Measurements from ENCODE around the gene RBX1.
"Not testable (repeated sequence)": the region's sequence is repeated elsewhere in the genome, so short reads cannot be mapped to it uniquely, and the experiment has no call there.

The RBX1 gene

GRCh38 chr22:40967111-40967760 is 16.1 kb downstream of the RBX1 start:
- no peak for DNase-seq (ENCODE audit: extremely low read depth in 1 of 2, low read depth in 1 of 2)

DNA sequence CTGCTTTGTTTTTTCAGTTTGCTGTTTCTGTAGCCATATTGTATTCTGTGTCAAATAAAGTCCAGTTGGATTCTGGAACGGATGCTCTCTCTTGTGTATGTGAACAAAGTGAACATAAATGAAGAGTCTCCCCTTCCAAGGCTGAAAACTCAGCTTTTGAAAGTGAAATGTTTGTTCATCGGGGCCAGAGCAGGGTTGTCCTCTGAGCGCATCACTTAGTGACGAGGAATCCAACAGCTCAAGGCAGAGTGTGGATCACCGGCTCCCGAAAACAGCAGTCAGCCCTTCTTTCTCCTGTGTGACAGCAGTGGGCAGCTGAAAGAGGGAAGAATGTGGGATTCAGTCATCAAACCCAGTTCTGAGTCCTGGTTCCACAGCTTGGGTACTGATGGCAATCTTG is 21.4 kb downstream of the RBX1 start:
- DNase-seq (ENCODE audit: extremely low read depth in 1 of 2, low read depth in 1 of 2): no peak

GRCh38 chr22:40973144-40973543 is 22.0 kb downstream of the RBX1 start:
- DNase-seq (ENCODE audit: extremely low read depth in 1 of 2, low read depth in 1 of 2): no peak

DNA sequence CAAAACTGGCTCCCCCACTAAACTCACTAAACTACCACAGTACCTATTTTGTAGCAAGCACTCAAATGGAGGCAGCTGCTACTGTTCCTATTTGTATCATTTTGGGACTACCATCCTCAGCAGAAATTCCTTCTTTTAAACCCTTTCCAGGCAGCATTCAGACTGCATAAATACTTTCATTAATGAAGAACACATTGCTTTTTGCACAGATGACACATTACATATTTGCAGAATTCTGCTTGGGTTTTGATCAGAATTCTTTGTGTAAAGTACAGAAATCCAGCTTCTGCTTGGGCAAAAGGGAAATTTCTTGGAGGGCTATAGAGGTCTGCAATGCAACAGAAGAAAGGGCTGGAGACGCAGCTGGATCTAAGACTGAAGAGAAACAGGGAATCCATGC is 24.2 kb downstream of the RBX1 start:
- DNase-seq (ENCODE audit: extremely low read depth in 1 of 2, low read depth in 1 of 2): no peak

GRCh38 chr22:40976866-40977700 is 25.9 kb downstream of the RBX1 start:
- DNase-seq (ENCODE audit: extremely low read depth in 1 of 2, low read depth in 1 of 2): no peak

DNA sequence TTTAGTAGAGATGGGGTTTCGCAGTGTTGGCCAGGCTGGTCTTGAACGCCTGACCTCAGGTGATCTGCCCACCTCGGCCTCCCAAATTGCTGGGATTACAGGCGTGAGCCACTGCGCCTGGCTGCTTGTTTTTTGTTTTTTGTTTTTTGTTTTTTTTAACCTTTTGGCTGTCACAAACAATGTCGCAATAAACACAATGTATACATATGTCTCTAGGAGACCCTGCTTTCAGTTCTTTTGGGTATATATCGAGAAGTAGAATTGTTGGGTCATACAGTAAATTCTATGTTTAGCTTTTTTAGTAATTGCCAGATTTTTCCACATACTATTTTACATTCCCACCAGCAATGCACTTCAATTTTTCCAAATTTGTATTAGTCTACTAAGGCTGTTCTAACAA is 28.0 kb downstream of the RBX1 start:
- no peak for DNase-seq (ENCODE audit: extremely low read depth in 1 of 2, low read depth in 1 of 2)

GRCh38 chr22:40979871-40980270 is 28.7 kb downstream of the RBX1 start:
- no peak for DNase-seq (ENCODE audit: extremely low read depth in 1 of 2, low read depth in 1 of 2)

GRCh38 chr22:40982482-40983385 is 31.6 kb downstream of the RBX1 start:
- no peak for DNase-seq (ENCODE audit: extremely low read depth in 1 of 2, low read depth in 1 of 2)

DNA sequence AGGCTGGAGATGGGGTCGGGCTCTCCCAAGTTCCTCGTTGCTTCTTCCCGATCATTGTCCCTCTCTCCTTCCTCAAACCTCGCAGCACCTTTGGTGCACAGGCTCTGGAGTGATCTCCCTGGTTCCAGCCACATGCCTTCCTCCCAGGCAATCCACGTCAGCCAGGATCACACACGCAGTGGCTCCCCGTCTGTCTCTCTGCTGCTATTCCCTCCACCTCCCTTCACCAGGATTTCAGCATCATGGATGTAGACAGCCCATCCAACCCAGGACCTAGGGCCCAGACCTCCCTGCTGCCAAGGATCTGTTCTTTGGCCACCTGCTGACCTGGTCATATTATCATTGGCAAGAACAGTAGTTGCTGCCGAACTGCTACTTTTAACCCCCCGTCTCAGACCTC is 40.1 kb downstream of the RBX1 start:
- DNase-seq (ENCODE audit: extremely low read depth in 1 of 2, low read depth in 1 of 2): no peak

- DNase-seq (ENCODE audit: extremely low read depth in 1 of 2, low read depth in 1 of 2): no peak
Observed at GRCh38 chr22:40995821-40996220, 44.6 kb downstream of the RBX1 start.

DNA sequence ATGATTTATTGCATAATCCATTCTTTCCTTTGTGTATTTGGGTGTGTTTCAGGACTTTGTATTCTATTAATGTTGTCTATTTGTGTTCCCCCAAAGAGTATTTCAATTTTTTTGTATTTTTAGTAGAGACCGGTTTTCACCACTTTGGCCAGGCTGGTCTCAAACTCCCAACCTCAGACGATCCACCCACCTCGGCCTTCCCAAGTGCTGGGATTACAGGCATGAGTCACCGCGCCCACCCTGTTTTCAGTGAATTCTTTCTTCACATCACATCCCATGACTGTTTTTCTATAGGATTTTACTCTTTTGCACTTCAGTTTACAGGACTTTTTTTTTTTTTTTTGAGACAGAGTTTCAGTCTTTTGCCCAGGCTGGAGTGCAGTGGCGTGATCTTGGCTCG is 46.3 kb downstream of the RBX1 start:
- no peak for DNase-seq (ENCODE audit: extremely low read depth in 1 of 2, low read depth in 1 of 2)

DNA sequence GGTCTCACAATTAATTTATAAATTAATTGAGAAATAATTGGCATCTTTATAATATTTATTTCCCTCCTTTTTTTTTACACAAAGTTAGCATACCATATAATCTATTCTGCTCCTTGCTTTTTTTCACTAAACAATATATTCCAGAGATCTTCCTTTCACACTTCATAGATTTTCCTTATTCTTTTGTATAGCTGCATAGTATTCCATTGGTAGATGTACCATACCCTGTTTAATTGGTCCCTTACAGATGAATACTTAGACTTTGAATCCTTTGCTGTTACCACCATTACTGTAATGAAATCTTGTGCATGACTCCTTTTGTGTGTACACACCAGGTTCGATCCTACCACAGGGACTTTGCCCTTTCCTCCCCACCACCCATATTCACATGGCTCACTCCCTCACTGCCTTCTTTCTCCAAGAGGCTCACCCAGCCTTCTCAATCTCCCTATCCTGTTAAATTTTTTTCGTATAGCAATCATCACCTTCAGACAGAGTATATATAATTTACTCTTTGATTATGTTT is 48.9 kb downstream of the RBX1 start:
- DNase-seq (ENCODE audit: extremely low read depth in 1 of 2, low read depth in 1 of 2): no peak

DNA sequence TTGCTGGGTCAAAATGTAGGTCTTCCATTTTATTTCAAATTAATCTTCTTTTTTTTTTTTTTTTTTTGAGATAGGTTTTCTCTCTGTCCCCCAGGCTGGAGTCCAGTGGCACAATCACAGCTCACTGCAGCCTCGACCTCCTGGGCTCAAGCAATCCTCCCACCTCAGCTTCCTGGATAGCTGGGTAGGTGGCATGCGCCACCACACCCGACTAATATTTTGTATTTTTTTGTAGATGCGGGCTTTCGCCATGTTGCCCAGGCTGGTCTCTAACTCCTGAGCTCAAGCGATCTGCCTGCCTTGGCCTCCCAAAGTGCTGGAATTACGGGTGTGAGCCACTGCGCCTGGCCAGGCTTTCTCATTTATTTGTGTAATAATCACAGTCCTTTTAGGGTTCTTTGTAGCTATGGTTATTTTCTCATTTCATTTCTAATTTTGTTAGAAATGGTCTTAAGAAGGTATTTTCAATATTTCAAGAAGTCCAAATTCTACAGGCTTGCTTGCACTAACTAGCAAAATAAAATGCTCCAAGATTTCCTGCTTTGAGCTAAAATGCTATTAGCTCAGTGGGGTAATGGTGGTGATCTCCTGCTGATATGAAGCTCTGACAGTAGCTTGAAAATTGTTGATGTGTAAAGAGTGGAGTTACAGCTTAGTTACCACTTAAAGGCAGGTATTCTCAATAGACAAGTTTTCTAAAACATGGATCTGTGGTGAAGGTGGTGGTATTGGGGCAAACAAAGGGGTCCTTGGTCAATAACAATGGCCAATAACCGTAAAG is 50.0 kb downstream of the RBX1 start:
- DNase-seq (ENCODE audit: extremely low read depth in 1 of 2, low read depth in 1 of 2): no peak

- DNase-seq (ENCODE audit: extremely low read depth in 1 of 2, low read depth in 1 of 2): no peak
Observed at GRCh38 chr22:41001722-41002122, 50.5 kb downstream of the RBX1 start.

DNA sequence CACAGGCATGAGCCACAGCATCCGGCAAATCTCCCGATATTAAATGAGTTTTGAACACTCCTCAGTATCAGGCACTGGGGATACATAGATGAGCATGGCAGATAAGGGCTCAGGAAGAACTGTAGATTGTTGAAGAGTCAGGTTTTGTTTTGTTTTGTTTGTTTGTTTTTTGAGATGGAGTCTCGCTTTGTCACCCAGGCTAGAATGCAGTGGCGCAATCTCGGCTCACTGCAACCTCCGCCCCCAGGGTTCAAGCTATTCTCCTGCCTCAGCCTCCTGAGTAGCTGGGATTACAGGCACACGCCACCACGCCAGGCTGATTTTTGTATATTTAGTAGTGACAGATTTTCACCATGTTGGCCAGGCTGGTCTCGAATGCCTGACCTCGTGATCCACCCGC is 51.2 kb downstream of the RBX1 start:
- DNase-seq (ENCODE audit: extremely low read depth in 1 of 2, low read depth in 1 of 2): not testable (repeated sequence)

DNA sequence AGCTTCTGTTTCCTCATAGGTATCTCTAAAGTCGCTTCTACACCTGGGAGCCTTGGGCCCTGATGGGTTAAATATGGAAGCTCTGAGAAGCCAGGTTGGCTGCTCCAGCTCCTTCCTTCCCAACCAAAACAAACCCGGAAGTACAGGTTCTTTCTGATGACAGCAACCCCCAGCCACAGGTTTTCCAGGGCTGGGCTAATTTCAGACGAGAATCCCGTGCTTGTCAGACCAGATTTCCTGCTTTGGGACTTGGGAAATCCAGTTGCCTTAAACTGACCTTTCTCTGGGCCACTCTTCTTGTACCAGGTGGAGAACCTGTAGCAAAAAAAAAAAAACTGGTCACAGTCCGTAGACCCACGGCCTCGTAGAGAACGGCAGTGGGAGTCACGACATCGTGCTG is 51.9 kb downstream of the RBX1 start:
- DNase-seq (ENCODE audit: extremely low read depth in 1 of 2, low read depth in 1 of 2): no peak

- no peak for DNase-seq (ENCODE audit: extremely low read depth in 1 of 2, low read depth in 1 of 2)
Observed at GRCh38 chr22:41003976-41004375, 52.8 kb downstream of the RBX1 start.

DNA sequence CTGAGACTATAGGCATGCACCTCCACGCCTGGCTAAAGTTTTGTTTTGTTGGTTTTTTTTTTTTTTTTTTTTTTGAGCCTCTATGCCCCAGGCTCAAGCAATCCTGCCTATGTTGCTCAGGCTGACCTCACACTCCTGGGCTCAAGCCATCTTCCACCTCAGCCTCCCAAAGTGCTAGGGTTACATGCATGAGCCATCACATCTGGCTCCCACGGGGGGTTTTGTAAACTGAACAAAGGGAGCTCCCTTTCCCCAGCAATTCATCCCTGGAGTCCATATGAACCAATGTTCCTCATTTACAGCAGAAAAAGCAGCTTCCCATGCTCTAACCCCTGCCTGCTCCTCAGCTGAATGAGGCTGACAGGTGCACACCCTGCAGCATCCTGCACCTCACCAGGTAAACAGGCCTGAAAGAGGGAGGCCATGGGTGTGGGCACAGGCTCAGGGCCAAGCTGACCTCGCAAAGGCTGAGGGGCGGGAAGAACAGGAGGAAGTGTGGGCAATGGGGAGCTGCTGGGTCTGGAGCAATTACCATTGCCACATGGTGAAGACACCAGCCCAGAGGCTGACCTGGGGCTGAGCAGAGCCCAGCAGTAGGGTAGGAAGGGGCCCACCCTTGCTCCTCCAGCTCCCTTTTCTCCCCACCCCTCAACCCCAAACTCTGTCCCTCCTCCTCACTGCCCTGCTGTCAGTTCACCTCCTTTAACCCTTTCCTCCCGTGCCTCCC is 58.2 kb downstream of the RBX1 start:
- DNase-seq (ENCODE audit: extremely low read depth in 1 of 2, low read depth in 1 of 2): no peak

DNA sequence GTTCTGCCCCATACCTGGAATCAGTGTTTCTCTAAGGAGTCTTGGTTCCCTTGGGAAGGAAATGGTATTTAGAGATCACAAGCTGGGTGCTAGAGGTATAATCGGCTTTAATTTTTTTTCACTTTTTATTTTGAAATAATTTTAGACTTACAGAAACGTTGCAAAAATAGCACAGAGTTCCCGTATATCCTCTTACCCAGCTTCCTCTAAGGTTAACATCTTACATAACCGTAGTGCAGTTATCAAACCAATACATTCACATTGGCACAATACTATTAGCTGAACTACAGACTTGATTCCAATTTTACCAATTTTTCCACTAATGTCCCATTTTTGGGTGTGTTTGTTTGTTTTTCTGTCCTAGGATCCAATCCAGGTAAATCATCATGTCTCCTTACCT is 63.8 kb downstream of the RBX1 start:
- DNase-seq (ENCODE audit: extremely low read depth in 1 of 2, low read depth in 1 of 2): no peak

DNA sequence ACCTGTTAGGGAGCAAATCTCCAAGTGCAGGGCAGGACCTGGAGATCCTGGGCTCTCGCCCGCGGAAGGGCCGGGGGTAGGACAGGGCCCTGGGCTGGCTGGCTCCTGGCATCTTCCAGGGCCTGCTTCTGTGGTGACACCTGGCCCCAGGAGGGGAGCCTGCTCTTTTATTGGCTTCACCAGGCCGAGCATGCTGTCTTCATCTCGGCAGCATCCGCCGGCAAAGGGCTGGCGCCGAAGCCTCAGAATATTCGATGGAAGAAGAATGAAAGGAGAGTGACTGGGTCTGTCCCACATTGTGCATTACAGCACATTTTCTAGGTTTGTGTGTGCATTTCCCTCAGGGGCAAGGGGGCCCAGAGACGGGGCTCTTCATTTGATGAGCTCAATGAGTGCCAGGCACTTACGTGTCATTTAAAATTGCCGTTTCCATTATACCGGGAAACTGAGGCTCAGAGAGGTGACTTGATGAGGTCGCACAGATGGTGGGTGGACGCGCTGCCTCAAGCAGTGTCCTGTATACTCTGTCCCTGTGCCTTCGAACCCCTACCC is 70.0 kb downstream of the RBX1 start:
- DNase-seq (ENCODE audit: extremely low read depth in 1 of 2, low read depth in 1 of 2): no peak
